ENCODE measurements around the gene IL3.

GRCh38 chr5:132067451-132067850 lies 7.0 kb downstream of the IL3 start:
- no peak for TF ChIP-seq SPI1 (IDR thresholded peaks at IDR 0.05; ENCODE audit: borderline replicate concordance, low read depth)
- no peak for TF ChIP-seq CTCF (IDR thresholded peaks at IDR 0.05; ENCODE audit: insufficient read depth, low read length)
- no peak for TF ChIP-seq GABPA (IDR thresholded peaks at IDR 0.05; ENCODE audit: low read depth)
- no peak for TF ChIP-seq POLR2AphosphoS5 (IDR thresholded peaks at IDR 0.05; ENCODE audit: low read depth)
